GM10847 (cell line): ENCODE results near the gene ELOVL3.

Experiments
- POLR2A ChIP-seq: IDR thresholded peaks from 2 replicates; pipeline ENCODE4 v1.6.1; 2011; ENCODE audit not compliant: insufficient read length; ENCODE audit errors: extremely low read depth

ELOVL3 gene, protein sequence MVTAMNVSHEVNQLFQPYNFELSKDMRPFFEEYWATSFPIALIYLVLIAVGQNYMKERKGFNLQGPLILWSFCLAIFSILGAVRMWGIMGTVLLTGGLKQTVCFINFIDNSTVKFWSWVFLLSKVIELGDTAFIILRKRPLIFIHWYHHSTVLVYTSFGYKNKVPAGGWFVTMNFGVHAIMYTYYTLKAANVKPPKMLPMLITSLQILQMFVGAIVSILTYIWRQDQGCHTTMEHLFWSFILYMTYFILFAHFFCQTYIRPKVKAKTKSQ

DNA sequence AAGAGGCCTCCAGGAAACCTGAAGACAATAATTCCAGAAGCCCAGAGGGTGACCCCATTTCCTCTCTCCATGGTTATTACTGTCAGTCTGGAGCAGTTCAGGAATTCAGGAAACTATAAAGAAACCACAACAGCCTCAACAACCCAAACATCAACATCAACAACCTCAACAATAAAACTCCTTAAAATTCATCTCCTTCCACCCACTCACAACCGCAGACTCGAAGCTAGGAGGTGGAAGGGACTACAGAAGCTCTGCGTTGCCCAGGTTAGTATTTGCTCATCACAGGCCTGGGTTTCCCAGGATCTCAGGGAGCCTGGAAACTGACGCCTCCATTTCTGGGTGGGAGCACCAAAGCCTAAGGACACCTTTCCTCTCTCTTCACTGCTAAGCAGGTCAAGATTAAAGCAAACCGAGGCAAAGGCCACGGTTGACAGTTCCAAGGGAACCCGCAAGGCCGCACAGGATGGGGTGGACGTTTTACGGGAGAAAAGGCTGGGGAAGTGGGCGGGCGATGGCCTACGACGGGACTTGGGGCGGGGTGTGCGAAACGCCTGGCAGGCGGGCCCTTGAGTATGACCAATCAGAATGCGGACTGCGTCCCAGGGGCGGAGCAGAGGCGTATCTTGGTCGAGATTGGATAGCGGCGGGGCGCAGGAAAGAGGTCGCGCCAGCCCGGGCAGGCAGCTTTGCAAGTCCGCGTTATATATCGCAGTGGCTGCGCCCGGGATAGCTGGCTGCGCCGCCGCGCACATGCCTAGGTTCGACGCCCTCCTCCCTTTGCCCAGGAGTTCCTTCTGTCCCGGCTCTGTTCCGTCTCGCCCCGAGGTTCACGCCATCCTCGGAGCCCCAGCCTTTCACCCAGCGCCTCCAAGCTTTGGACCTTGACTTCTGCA is at the start of gene ELOVL3:
Gene ELOVL3 (plus strand): TSS at position 654 of the 896 bp plus-strand sequence. CDS start 250 bp downstream, outside the sequence.
- no peak for TF ChIP-seq POLR2A

DNA sequence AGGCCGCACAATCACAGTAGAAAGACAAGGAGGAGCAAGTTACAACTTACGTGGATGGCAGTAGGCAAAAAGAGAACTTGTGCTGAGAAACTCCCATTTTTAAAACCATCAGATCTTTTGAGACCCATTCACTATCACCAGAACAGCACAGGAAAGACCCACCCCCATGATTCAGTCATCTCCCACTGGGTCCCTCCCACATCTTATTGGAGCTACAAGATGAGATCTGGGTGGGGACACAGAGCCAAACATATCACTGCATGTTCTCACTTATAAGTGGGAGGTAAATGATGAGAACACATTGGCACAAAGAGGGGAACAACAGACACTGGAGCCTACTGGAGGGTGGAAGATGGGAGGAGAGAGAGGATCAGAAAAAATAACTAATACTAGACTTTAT is 41.5 kb upstream of the ELOVL3 start:
- TF ChIP-seq POLR2A: no peak

DNA sequence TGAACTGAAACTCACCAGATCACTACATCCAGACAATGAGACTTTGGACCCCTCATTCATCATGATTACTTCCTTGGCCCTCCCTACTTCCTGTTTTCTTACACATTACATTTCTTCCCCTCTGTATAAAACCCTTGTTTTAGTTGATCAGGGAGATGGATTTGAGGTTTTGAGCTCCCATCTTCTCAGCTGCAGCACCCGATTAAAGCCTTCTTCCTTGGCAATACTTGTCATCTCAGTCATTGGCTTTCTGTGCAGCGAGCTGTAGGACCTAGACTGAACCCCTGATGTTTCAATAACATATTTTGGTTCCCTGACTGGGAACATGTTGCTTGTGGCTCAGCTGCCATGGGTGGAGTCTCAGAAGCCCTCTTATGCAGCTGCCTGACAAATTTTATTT is 40.8 kb upstream of the ELOVL3 start:
- no peak for TF ChIP-seq POLR2A

DNA sequence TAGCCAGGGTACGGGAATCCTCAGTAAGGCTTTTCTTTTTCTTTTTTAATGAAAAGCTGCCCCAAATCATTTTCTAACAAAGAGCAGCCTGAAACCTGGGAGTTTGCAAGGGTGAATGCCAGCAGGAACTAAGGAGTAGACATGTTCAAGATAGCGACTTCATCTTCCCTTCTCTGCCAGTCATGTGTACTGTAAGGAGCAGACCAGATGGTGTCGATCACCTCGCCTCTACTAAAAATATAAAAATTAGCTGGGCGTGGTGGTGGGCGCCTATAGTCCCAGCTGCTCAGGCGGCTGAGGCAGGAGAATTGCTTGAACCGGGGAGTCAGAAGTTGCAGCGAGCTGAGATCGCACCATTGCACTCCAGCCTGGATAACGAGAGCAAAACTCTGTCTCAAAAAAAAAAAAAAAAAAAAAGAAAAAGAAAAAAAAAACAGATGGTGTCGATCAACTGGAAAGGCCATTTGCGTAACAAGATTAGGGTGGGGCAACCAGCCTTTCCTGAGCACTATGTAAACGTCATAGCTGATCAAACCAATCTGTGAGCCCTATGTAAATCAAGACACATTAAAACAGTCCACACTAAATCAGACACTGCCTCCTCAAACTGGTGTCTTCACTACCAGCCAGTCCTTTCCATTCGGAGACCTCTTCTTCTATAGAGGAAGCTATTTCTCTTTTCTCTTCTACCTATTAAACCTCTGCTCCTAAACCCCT is 40.1 kb upstream of the ELOVL3 start:
- TF ChIP-seq POLR2A: no peak

DNA sequence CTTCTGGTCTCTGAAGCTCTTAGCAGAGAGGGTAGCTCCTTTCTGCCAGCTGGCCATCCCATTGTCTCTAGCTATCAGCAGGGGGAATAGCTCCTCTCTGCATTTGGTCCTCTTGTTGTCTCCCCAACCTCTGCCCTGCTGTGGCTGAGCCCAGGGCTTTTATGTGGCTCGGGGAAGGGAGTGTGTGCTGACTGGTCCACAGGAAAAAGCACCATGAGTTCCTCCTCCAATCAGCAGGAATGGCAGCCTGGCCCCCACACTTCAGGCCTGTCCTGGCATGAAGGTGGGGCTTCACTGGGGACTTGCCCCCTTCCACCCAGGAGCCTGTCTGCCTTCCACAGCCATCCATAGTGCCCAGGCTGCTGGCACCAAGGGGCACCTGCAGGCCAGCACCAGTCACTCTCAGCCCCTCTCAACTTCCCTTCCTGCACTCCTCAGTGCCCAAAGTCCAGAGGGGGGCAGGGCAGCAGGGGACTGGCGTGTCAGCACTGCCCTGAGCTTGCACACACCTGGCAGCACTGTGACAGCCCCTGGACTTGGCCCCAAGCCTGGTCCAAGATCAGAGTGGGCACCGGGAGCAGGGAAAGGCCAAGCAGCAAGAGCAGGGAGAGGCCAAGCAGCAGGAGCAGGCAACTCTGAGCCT is 37.7 kb upstream of the ELOVL3 start:
- no peak for TF ChIP-seq POLR2A

DNA sequence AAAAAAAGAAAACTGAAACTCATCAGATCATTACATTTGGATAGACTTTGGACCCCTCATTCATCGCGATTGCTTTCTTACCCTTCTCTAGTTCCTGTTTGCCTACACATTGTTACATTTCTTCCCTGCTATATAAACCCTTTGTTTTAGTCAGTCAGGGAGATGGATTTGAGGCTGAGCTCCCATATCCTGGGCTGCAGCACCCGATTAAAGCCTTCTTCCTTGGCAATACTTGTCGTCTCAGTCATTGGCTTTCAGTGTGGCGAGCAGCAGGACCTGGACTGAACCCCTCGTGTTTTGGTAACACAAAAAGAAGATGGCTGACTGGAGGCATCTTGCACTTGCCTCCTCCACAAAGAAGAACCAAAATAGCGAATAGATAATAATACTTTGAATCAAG is 34.1 kb upstream of the ELOVL3 start:
- TF ChIP-seq POLR2A: no peak

DNA sequence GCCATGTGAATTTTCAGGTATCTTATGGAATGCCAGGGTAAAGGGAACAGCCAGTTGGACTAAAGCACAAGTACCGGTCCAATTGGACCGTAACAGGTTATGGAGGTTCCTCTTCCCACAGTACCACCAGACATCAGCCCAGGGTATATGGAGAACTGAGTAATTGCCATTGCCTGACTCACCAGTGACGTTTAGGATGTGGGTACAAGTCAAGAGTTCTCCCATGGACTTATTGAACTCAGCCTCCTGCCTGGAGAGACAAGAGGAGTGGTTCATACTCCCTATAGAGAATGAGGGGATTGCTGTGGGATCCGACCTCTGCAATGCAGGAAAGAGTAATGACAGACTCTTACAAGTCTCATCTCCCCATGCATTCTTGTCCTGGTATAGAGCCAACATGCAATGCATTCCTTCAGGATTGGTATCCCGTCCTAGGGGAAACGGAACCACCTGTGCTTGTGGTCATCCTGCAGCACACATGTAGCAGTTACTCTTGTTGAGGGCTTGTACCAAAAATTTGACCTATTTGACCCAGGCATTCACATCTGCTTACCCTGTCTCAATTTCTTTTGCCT is 30.7 kb upstream of the ELOVL3 start:
- no peak for TF ChIP-seq POLR2A

DNA sequence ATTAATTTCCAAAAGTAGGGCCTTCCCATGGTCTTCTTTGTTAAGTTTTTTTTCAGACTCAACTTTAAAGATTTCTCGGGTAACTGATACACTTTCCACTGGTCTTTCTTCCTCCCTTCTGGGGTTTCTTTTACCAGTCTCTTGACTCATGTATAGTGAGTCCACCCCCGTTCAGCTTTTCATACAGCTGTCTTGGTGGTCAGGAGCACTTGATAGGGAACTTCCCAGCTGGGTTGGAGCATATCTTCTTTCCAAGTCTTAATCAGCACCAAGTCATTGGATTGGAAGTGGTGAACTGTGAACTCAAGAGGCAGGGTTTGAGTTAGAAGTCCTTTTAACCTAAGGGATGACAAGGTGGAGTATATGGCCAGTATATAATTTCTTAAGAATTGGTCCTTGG is 29.2 kb upstream of the ELOVL3 start:
- TF ChIP-seq POLR2A: no peak

DNA sequence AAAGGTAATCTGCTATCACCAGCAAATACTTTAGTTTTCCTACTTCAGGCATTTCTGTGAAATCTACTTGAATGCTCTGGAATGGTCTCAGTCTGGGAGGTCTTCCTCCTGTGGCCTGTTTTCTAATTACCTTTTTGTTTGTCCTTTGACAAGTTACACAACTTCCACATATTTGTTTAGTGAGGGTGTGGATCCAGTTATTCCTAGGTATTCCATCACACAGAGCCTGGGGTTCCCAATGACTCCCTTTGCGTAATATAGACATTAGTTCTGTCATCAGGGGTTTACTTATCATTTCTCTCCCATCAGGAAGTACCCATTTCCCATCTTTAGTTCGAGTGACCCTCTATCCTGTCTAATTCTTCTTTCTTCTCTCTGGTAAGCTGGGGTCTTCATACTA is 28.1 kb upstream of the ELOVL3 start:
- no peak for TF ChIP-seq POLR2A

DNA sequence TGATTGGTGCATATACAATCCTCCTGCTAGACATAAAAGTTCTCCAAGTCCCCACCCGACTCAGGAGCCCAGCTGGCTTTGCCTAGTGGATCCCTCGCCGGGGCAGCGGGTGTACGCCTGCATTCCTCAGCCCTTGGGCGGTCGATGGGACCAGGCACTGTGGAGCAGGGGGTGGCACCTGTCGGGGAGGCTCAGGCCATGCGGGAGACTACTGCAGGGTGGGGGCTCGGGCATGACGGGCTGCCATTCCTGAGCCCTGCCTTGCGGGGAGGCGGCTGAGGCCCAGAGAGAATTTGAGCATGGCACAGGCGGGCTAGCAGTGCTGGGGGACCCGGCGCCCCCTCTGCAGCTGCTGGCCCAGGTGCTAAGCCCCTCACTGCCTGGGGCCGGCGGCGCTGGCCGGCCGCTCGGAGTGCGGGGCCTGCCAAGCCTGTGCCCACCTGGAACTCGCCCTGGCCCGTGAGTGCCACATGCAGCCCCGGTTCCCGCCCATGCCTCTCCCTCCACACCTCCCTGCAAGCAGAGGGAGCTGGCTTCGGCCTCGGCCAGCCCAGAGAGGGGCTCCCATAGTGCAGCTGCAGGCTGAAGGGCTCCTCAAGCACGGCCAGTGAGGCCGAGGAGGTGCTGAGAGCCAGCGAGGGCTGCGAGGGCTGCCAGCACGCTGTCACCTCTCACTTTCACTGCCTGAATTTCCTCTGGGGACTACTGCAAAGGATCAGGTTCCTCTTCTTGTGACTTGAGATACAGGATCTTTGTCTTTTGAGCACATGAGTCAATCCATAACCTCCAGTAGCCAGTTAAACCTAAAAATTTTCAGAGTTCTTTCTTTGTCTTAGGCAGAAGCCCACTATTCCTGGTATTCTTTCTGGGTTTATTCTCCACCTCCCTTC is 25.1 kb upstream of the ELOVL3 start:
- no peak for TF ChIP-seq POLR2A

DNA sequence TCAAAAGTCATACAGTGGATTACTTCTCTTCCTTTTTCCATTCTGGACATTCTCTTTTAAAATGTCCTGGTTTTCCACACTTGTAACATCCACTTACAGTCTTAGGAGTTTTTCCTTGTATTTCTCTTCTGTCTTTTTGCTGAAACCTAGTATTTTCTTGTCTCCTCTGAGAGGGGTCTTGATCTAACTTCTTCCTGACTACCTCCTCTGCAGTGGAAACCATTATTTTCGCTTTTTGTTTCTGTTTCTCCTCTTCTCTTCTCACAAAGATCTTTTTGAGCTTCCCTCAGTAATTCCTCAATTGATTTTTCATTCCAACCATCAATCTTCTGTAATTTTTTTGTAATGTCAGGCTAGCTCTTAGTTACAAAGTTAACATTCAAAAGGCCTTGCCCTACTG is 23.7 kb upstream of the ELOVL3 start:
- TF ChIP-seq POLR2A: no peak

DNA sequence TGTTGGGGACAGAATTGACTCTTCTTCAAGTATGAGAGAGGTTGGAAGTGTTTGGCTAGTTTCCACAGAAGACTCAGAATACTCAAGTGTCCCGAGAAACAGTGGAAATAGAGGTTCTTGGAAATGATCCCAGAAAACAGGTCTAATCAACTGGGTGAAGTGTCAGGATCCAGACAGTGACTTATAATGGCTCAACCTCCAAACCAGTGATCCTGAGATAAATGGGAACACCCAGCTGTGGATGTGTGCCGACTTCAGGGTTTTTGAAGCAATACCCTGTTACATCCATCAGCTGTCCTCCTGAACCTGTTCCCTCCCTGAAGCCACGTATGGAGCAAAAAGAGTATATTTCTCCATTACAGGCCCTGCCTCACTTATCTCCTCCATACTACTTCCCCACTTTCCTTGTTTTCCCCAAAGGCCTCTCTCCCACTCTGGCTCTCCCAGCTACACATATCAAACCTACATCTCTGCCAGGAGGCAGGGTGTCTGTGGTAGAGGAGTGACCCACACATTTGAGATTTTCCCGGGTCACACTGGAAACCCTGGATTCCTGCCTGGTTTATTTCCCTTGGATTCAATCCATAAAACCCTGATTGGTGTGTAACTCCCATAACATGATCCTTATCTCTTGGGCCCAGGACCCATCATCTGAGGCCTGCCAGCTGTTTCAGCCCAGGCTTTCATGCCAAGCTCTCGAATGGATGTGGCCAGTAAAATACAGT is 17.6 kb upstream of the ELOVL3 start:
- no peak for TF ChIP-seq POLR2A

DNA sequence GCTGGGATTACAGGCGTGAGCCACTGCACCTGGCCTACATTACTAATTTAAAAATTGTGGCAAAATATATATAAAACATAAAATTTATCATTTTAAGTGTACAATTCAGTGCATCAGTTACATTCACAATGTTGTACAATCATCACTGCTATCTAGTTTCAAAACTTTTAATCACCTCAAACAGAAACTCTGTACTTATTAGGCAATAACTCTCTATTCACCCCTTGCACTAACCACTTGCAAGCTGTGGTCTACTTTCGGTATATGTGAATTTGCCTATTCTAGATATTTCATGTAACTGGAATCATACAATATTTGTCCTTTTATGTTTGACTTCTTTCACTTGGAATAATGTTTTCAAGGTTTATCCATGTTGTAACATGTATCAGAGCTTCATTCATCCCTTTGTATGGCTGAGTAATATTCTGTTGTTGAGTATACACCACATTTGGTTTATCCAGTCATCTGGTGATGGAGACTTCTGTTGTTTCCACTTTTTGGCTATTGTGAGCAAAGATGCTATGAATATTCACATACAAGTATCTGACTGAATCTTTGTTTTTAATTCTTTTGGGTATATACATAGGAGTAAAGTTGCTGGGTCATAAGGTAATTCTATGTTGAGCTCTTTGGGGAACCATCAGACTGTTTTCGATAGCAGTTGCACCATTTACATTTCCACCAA is 14.3 kb upstream of the ELOVL3 start:
- TF ChIP-seq POLR2A: no peak
